Caco-2 (cell line): ENCODE data around the gene HHIPL1. TPM values are rescaled to one million over a fixed set of nuclear protein-coding genes. Genes with fewer than 3 reads are reported as not detected.

Experiments
- BruUV-seq: library from RNA; stranded (reverse); fragments of 400-500 nt; replicated peaks from 2 replicates; lab custom pipeline; 2021; lab: Mats Ljungman, UMichigan
- CTCF ChIA-PET: fragments of 300-600 bp; sonication (Branson Sonifier 250); formaldehyde crosslinking; loops from one replicate; lab custom pipeline; 2022; ENCODE audit warnings: antibody characterized with exemption; lab: Charles Lee
- POLR2A ChIA-PET: fragments of 300-600 bp; sonication (Branson Sonifier 250); formaldehyde crosslinking; loops from one replicate; lab custom pipeline; 2022; ENCODE audit warnings: antibody characterized with exemption; lab: Charles Lee
- DNase-seq, 2 experiments: peaks; one replicate each; pipeline versions ENCODE4 v3.0.0 to v3.0.0-alpha.2; 2020 to 2022
- H3K27me3 ChIP-seq: replicated peaks from 2 replicates; pipeline ENCODE4 v1.6.0; 2011; ENCODE audit warnings: low read length; ENCODE audit not compliant: control insufficient read depth, insufficient read depth
- H3K36me3 ChIP-seq: 2 replicates; pipeline ENCODE4 v1.5.1; 2011; ENCODE audit warnings: low read length; ENCODE audit not compliant: control insufficient read depth, insufficient read depth
- H3K4me1 ChIP-seq: fragments of 250-450 bp; sonication (Bioruptor Pico); 2 replicates; pipeline ENCODE4 v1.5.1; 2020; ENCODE audit warnings: mild to moderate bottlenecking
- H3K4me3 ChIP-seq: 2 replicates; pipeline ENCODE4 v1.5.1; 2011; ENCODE audit warnings: low read depth, mild to moderate bottlenecking, control low read depth, low read length
- H3K9me3 ChIP-seq: fragments of 250-450 bp; sonication (Bioruptor Pico); 2 replicates; pipeline ENCODE4 v1.5.1; 2020; ENCODE audit warnings: mild to moderate bottlenecking, moderate library complexity
- H3K27ac Mint-ChIP-seq: one replicate; pipeline ENCODE4 v1.8.0; 2022; ENCODE audit warnings: mixed read lengths; ENCODE audit not compliant: unreplicated experiment
- H3K27me3 Mint-ChIP-seq: one replicate; pipeline ENCODE4 v1.8.0; 2022; ENCODE audit warnings: mixed read lengths; ENCODE audit not compliant: insufficient read depth, unreplicated experiment
- H3K36me3 Mint-ChIP-seq: one replicate; pipeline ENCODE4 v1.8.0; 2022; ENCODE audit warnings: mild to moderate bottlenecking, mixed read lengths; ENCODE audit not compliant: insufficient read depth, unreplicated experiment
- H3K4me1 Mint-ChIP-seq: one replicate; pipeline ENCODE4 v1.8.0; 2022; ENCODE audit warnings: low read depth, mixed read lengths; ENCODE audit not compliant: unreplicated experiment
- H3K4me3 Mint-ChIP-seq: one replicate; pipeline ENCODE4 v1.8.0; 2022; ENCODE audit warnings: mild to moderate bottlenecking, moderate library complexity, mixed read lengths; ENCODE audit not compliant: unreplicated experiment
- H3K9me3 Mint-ChIP-seq: one replicate; pipeline ENCODE4 v1.8.0; 2022; ENCODE audit warnings: mixed read lengths; ENCODE audit not compliant: unreplicated experiment
- CTCF ChIP-seq, 2 experiments: fragments of 200-600 bp in 1 of 2; IDR thresholded peaks; 1 replicate in 1 of 2; 2 replicates in 1 of 2; pipeline versions ENCODE4 v1.5.1 to v1.8.0; 2011 to 2022; ENCODE audit warnings: antibody characterized with exemption in 1 of 2, control low read depth in 1 of 2, inconsistent platforms in 1 of 2, low read depth in 1 of 2, low read length in 1 of 2, mild to moderate bottlenecking in 1 of 2, moderate library complexity in 1 of 2; ENCODE audit not compliant: insufficient read depth in 1 of 2, severe bottlenecking in 1 of 2, unreplicated experiment in 1 of 2
- intact Hi-C: fragments of 100-400 bp; cut with micrococcal nuclease; formaldehyde crosslinking; loops from one replicate; pipeline ENCODE4 v1.10.0; 2022; ENCODE audit not compliant: unreplicated experiment
- total RNA-seq: library from RNA; stranded (reverse); gene quantifications from 2 replicates; pipeline ENCODE4 v1.2.3, GENCODE V29; 2022

The HHIPL1 gene
- total RNA-seq, 1 experiment from 2014 or later, result 2.9 TPM

GRCh38 chr14:99650189-99650588 is 5.3 kb downstream of the HHIPL1 start:
- Mint-ChIP-seq H3K27ac (no peak overlapping the region), H3K36me3 (peaks cover 5% of the 10 kb centered on the region), H3K4me1 (no peaks in the 10 kb centered on the region), H3K4me3 (no peak overlapping the region), H3K9me3 (no peaks in the 10 kb centered on the region), H3K27me3 (no peaks in the 10 kb centered on the region)
- peaks cover 6% of the 10 kb centered on the region; the same call in 1 of the 2 replicates for H3K4me1 ChIP-seq
- no peaks in the 10 kb centered on the region for H3K27me3 ChIP-seq
- no peak for TF ChIP-seq CTCF (IDR thresholded peaks at IDR 0.05; ENCODE audit: insufficient read depth in 1 of 2, low read depth in 1 of 2, low read length in 1 of 2, severe bottlenecking in 1 of 2, unreplicated experiment in 1 of 2)
- no peaks in the 10 kb centered on the region for H3K36me3 ChIP-seq
- DNase-seq, result no peak
- intact Hi-C loops, result no loop called here
- no peak overlapping the region for H3K4me3 ChIP-seq
- POLR2A ChIA-PET, result no interaction called here
- CTCF ChIA-PET, result no interaction called here
- no TSS peak for BruUV-seq
- H3K9me3 ChIP-seq, result no peaks in the 10 kb centered on the region

- Histone ChIP-seq H3K4me3 (no peak overlapping the region), H3K9me3 (no peaks in the 10 kb centered on the region), H3K27me3 (no peaks in the 10 kb centered on the region), H3K4me1 (no peaks in the 10 kb centered on the region), H3K36me3 (no peaks in the 10 kb centered on the region)
- H3K4me3 Mint-ChIP-seq, result no peak overlapping the region
- no peaks in the 10 kb centered on the region for H3K27me3 Mint-ChIP-seq
- H3K4me1 Mint-ChIP-seq, result no peaks in the 10 kb centered on the region
- H3K36me3 Mint-ChIP-seq, result peaks cover 5% of the 10 kb centered on the region
- no TSS peak for BruUV-seq
- TF ChIP-seq CTCF (IDR thresholded peaks at IDR 0.05; ENCODE audit: insufficient read depth in 1 of 2, low read depth in 1 of 2, low read length in 1 of 2, severe bottlenecking in 1 of 2, unreplicated experiment in 1 of 2), result no peak
- ChIA-PET CTCF (no interaction called here), POLR2A (no interaction called here)
- intact Hi-C loops, result no loop called here
- H3K27ac Mint-ChIP-seq, result no peak overlapping the region
- H3K9me3 Mint-ChIP-seq, result no peaks in the 10 kb centered on the region
- DNase-seq, result no peak
These were observed 7.2 kb downstream of the HHIPL1 start for GRCh38 chr14:99651953-99652746.

GRCh38 chr14:99654235-99654985 is 9.5 kb downstream of the HHIPL1 start:
- no TSS peak for BruUV-seq
- Mint-ChIP-seq H3K4me1 (no peaks in the 10 kb centered on the region), H3K4me3 (no peak overlapping the region), H3K27ac (no peak overlapping the region), H3K27me3 (no peaks in the 10 kb centered on the region), H3K9me3 (no peaks in the 10 kb centered on the region), H3K36me3 (no peaks in the 10 kb centered on the region)
- no peak for DNase-seq
- no peak for TF ChIP-seq CTCF (IDR thresholded peaks at IDR 0.05; ENCODE audit: insufficient read depth in 1 of 2, low read depth in 1 of 2, low read length in 1 of 2, severe bottlenecking in 1 of 2, unreplicated experiment in 1 of 2)
- POLR2A ChIA-PET, result no interaction called here
- no peaks in the 10 kb centered on the region for H3K27me3 ChIP-seq
- CTCF ChIA-PET, result interaction anchor here (0.7 kb wide), 1 partner anchor 80 kb away, joined by 3 read pairs; no protein-coding TSS in a partner anchor
- H3K36me3 ChIP-seq, result no peaks in the 10 kb centered on the region
- intact Hi-C loops, result no loop called here
- no peaks in the 10 kb centered on the region for H3K4me1 ChIP-seq
- no peak overlapping the region for H3K4me3 ChIP-seq
- H3K9me3 ChIP-seq, result no peaks in the 10 kb centered on the region
